ENCODE results near the gene IMP3.
"Not testable (repeated sequence)": the region's sequence is repeated elsewhere in the genome, so short reads cannot be mapped to it uniquely, and the experiment has no call there.

Gene IMP3

DNA sequence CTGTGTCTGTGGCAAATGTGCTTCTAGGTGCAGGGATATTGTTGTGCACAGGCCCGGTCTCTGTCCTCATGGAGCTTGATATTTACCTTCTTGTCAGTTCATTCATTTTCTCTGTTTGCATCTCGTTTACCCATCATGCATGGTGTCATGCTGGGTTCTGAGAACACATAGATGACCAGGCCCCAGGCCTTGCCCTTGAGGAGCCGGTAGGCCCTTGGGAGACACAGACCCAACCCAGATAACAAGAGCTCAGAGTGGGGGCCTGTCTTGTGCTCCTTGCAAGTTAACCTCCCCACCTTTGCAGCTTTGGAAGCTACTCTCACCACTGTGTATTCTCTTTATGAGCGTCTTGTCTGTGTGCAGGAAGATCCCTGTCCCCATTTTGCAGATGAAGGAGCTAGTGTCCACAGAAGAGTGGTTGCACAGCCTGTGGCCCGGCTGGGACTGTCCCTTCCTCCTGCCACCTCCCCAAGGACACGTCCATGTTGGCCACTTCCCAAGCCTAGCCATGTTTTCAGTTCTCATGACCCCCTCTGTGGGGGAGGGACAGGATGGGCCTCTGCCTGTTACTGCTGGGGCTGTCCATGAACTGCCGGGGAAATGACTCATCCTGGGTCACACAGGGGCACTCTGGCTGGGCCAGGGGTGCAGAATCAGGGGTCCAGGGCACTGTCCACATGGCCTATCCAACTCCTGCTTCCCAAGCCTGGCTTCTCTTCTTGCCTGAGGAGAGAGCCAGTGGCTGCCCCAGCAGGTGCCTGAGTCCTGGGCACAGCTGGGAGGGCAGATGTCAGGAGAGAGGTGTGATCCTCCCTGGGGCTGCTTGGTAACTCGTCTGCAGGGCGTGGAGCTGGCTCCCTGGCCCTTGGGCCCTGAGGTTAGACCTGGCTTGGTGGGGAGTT is 11.1 kb upstream of the IMP3 start:
- no peak for DNase-seq (ENCODE audit: low read depth)

DNA sequence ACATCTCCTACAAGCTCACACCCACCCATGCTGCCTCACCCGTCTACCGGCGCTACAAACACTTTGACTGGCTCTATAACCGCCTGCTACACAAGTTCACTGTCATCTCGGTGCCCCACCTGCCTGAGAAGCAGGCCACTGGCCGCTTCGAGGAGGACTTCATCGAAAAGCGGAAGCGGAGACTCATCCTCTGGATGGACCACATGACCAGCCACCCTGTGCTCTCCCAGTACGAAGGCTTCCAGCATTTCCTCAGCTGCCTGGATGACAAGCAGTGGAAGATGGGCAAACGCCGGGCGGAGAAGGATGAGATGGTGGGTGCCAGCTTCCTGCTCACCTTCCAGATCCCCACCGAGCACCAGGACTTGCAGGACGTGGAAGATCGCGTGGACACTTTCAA is 9.8 kb upstream of the IMP3 start:
- no peak for DNase-seq (ENCODE audit: low read depth)

DNA sequence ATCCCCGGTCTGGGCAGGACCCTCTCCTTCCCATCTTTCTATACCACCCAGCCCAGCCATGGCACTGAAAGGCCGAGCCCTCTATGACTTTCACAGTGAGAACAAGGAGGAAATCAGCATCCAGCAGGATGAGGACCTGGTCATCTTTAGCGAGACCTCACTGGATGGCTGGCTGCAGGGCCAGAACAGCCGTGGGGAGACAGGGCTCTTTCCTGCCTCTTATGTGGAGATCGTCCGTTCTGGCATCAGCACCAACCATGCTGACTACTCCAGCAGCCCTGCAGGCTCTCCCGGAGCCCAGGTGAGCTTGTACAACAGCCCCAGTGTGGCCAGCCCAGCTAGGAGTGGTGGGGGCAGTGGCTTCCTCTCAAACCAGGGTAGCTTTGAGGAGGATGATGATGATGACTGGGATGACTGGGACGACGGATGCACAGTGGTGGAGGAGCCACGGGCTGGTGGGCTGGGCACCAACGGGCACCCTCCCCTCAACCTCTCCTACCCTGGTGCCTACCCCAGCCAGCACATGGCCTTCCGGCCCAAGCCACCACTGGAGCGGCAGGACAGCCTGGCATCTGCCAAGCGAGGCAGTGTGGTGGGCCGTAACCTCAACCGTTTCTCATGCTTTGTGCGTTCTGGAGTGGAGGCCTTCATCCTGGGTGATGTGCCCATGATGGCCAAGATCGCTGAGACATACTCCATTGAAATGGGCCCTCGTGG is 9.2 kb upstream of the IMP3 start:
- DNase-seq (ENCODE audit: low read depth), result no peak

DNA sequence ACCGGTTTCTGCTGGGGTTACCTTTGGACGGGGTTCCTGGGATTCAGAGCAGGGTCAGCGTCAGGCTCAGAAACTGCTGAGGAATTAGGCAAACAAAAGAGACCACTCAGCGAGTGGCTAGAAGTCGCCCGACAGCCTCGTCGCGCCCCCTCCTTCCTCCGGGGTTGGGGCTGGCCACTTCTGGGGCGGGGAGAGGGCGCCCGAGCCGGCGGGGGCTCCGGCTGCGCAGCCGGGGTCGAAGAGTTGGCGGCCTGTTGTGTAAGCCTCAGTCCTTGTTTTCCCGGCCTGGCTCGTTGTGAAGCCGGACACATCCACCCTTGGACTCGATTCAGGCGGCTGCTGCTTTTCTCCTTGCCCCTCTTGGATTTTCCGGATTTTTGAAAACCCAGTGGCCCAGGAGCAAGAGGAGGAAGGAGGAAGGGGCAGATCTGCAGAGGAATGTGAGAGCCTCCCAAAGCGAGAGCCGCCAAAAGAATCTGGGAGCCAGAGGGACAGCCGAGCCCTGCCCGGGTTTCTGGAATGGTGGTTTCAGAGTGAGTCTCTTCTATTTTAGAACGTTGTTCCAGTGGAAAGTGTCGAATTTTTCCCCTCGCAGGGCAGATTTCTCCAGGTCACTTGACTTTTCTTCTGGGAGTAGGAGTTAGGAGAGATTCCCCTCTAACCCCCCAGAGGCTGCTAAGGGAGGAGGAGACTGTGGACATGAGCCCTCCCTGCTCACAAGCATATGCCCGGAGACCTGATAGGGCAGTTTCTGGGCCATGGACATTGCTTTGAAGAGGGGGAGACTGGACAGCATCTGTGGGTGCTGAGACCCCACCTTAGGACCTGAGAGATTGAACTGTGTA is 8.4 kb upstream of the IMP3 start:
- no peak for DNase-seq (ENCODE audit: low read depth)

DNA sequence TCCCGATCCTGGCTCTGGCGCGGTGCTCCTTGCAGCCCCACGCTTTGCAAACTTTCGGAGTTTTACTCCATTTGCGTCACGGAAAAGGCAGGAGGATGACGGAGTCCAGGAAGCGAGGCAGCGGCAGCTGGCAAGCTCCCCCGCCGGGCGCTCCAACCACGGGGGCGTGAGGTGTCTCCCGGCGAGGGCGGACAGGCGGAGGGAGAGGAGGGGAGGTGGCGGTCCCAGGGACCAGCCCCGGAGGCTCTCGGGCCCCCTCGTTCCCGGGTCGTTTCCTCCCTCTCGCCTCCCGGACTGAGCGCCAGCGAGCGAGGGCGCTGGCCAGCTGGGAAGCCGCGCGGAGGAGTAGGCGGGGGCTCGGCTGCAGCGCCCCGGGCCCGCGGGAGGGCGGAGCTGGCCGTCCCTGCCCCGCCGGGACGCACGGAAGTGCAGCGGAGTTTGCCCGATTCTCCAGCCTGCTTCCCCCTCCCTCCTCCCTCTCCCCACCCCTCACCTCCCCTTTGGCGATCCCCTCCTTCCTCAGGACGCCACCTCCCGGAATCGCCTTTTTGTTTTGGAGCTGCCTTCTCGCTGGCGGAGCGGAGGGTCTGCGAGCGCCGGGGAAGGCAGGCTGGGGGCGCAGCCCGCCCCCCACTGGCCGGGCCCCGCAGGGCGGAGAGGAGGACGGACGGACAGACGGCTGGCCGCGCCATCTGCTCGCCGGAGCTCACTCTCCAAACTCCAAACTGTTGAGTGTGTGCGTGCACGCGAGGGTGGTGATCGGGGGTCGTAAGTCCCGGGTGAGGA is 7.5 kb upstream of the IMP3 start, which contains the start of gene SNX33:
TSS of gene SNX33 (plus strand) at position 543 of the 786 bp plus-strand sequence. CDS start 1,191 bp downstream, outside the sequence.
- DNase-seq (ENCODE audit: low read depth), result peak; percentile 83

DNA sequence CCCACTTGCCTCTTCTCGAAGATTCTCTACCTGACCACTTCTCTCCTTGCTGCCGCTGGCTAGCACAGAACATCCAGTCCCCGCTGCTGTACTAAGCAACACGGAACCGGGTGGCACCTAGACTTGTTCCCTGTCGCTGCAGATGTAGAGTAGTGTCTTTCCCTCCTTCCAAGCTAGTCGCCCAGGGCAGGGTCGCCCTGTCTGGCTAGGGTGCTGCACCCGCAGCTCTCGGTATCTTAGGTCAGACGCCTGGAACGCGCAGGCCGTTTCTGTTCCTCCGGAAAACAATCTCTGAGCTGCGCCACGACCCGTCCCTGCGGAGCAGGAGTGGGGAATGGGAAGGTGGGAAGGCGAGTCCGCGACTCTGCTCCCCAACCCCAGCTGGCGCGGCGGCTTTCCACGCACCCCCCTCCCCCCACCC is 6.9 kb upstream of the IMP3 start:
- DNase-seq (ENCODE audit: low read depth), result no peak

DNA sequence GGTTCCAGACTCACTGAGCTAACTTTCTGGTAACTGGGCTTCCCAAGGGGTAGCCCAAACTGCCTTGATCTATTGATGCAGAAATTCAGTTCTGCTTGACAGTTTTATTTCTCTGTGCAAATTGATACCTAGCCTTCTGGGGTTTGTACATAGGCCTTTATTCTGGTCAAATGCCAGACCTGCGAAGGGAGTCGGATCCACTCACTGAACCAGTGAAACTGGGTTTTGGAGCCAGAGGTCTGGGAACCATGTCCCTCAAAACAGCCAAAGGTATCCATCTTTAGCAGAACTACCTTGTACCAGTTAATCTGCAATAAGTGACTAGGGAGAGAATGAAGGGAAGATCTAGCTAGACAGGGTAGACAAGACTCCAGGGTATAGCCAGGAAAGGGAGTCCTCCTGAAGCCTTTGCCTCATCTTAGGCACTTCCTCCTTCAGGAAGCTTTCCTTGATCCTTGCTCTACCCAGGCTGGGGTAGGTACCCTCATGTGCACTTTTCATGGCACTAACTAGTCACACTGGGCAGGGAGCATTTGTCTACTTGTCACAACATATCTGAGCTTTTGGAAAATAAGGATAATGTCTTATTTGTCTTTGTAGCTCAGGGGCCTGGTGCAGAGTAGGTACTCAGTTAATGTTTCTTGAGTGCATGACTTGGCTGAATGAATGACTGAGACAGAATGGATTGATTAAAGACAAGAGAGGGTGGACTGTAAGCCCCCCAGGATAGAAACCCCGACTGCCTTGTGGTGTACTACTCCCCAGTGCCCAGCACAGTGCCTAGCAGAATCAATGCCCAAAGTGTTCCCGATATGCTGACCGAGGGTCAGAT is 6.3 kb upstream of the IMP3 start:
- DNase-seq (ENCODE audit: low read depth), result no peak

DNA sequence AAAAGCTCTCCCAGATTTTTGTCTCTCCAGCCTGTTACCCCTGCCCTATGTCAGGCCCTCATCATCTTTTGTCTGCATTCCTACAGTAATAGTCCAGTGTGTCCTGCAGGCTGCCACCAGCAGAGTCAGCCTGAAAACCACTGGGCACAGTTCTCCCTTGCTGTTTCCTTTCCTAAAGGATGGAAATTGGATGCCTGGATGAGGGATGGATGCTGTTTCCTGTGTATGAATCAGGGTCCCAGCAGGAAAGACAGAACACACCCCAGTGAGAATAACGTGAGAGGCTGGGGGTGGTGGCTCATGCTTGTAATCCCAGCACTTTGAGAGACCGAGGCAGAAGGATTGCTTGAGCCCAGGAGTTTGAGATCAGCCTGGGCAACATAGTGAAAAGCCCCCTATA is 4.4 kb upstream of the IMP3 start:
- no peak for DNase-seq (ENCODE audit: low read depth)

DNA sequence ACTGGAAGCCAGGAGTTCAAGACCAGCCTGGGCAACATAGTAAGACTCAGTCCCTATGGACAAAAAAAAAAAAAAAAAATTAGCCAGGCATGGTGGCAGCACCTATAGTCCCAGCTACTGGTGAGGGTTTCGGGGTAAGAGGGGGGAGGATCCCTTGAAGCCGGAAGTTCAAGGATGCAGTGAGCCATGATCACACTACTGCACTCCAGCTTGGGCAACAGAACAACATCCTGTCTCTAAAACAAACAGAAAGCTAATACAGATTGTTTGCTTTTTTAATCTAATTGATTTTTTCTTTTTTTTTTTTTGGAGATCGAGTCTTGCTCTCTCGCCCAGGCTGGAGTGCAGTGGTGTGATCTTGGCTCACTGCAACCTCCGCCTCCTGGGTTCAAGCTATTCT is 1.6 kb upstream of the IMP3 start:
- no peak for DNase-seq (ENCODE audit: low read depth)

DNA sequence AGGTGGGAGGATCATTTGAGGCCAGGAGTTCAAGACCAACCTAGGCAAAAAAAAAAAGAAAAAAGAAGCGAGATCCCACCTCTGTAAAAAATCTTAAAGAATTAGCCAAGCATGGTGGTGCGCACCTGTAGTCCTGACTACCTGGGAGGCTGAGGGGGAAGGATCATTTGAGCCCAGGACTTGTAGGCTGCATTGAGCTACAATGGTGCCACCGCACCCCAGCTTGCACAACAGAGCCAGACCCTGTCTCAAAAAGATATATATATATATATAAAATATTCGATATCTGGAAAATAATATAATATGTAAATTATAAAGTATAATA is 1.1 kb upstream of the IMP3 start:
- no peak for DNase-seq (ENCODE audit: low read depth)

DNA sequence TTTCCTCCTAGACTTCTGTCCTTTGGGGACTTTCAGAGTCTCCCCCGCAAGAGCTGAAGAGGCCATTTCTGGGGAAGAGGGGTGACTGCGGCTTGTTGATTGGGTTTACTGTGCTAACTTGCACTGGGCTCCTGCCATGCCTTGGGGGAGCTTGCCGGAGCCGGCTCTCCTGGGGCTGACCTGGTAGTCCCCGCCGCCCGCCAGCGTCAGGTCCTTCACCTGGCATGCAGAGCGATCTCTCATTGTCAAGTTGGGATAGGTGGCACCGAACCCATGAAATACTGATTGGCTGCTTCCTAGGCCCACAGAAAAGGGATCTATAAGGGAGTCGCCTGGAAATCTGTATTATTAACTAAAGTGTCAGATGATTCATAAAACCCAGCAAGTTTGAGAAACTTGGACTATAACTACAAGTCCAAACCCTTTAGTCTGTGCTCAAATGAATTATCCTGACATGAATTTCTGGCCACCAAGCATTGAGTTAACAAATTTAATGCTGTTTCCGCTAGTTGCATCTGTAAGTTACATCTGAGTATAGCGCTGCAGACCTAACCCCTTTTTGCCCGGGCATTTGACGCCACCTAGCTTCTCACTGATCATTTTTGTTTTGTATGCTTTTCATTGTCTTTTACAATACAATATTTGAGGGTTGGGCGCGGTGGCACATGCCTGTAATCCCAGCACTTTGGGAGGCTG is 607 bp upstream of the IMP3 start:
- no peak for DNase-seq (ENCODE audit: low read depth)

DNA sequence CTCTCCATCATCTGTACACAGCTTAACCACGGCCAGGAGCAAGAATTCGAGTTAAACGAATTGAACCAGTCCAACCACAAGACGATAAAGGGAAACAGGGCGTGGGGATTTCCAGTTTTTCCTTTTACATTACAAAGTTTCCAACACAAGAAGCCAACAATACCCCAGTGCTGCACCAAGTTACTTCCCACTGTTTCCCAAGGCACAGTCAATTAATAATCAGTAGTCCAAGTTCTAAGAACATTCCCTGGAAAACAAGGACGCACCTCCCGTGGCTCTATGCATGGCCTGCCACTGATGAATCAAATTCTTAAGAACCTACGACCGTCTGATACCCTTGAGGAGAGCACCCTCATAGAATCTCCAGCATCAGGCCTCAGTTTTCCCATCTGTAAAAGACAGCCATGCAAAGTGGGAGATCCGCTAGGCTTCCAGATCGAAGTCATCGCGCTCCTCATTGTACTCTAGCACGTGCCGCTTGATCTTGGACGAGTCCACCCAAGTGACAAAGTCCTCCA is 774 bp downstream of the IMP3 start:
- DNase-seq (ENCODE audit: low read depth), result no peak

DNA sequence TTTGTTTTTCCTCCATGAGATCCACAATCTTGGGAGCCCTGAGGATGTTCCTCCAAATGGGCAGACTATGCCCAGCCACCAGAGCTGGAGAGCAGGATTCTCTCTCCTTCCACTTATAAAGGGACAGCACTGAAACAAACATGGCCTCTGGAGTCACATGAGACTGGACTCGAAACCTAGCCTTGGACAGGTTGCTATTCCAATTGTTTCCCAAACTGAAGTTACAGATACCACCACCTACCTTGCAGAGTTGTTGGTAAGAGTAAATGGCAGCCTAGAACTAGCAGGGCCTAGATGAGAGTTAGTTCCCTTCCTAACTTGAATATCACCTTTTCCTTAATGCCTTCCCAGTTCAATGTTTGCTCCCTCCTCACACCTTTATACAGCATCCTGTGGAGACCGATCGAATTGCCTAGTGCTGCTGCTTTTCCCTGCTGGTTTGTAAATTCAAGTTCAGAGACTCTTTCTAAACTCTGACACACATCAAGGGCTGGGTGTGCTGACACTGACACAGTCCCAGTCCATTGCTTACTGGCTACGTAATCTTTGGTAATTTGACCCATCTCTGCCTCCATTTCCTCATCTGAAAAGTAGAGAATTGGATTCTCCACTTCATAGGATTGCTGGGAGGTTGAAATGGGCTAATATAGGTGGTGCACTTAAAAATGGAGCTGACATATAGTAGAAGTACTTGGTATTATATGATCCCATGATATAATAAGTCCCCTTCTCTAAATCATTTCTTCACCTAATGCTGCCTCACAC is 2.6 kb downstream of the IMP3 start:
- DNase-seq (ENCODE audit: low read depth), result no peak

DNA sequence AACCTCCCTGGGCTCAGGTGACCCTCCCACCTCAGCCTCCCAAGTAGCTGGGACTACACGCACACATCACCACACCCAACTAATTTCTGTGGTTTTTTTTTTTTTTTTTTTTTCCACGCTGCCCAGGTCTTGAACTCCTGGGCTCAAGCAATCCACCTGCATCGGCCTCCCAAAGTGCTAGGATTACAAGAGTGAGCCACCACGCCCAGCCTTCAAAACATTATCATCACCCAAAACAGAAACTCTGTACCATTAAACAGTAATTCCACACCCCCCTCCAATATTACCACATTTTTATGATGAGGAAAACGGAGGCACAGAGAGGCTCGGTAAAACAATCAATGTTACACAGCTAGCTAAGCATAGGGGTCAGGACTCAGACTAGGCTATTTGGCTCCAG is 4.0 kb downstream of the IMP3 start:
- no peak for DNase-seq (ENCODE audit: low read depth)

DNA sequence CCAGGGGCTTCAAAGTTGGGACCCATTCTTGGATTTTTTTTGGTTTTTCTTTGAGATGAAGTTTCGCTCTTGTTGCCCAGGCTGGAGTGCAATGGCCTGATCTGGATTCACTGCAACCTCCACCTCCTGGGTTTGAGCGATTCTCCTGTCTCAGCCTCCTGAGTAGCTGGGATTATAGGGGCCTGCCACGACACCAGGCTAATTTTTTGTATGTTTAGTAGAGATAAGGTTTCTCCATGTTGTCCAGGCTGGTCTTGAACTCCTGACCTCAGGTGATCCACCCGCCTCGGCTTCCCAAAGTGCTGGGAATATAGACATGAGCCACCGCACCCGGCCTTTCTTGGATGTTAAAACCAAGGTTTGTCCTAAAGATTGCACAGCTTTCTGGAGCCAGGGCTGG is 6.1 kb downstream of the IMP3 start:
- not testable (repeated sequence) for DNase-seq (ENCODE audit: low read depth)

DNA sequence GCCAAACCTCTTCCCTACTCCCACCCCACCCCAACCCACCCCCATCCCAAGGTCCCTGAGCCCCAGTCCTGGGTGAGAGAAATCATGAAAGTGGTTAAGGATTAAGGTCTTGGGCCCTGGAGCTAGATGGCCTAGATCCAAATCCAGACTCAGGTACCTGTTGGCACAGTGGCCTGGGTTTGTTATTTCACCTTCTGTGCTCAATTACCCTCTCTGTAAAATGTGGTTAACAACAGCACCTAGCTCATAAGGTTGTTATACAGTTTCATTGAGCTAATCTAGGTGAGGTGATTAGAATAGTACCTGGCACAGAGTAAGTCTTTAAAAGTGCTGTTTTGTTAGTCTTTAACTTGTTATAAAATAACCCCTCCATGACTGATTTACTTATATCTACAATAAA is 8.1 kb downstream of the IMP3 start:
- DNase-seq (ENCODE audit: low read depth), result no peak

DNA sequence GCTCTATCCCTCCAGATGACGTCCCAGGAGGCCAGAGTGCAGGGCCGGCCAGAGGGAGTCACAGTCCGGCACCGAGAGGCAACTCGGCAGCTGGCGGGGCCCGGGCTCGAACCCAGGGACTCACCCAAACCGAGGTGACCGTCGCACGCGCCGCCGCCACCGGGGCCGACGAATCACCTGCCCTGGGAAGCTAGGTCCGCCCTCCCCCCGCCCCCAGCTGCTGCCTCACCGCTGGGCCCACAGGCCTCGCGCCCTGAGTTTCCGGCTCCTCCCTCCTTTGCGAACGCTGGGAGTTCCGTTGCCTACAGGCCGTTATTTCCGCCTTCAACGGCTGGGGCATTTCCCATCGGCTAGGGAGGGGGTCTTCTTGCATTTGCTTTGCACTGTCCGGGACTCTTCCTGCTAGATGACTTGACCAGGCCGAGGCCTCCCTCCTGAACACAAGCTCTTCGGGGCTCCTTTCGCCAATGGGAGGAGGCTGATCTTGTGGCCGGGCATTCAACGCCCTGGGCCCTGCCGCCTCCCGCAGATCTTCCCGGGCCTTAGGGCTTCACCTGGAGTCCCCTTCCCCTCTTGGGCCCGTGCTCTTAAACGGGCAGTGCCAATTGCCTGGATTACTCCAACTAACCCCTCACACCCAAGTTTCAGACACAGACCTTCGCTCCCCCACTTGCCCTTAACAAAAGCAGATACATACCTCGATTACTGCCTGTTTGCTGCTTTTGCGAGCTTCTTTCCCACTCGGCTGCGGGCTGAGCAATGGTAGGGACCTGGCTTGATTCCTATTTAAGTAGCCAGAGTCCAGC is 14.3 kb downstream of the IMP3 start, which contains the start of gene SNUPN:
TSS of gene SNUPN (minus strand) at position 184 of the 806 bp plus-strand sequence. CDS start 4,674 bp downstream, outside the sequence.
- peak; percentile 85 for DNase-seq (ENCODE audit: low read depth)

DNA sequence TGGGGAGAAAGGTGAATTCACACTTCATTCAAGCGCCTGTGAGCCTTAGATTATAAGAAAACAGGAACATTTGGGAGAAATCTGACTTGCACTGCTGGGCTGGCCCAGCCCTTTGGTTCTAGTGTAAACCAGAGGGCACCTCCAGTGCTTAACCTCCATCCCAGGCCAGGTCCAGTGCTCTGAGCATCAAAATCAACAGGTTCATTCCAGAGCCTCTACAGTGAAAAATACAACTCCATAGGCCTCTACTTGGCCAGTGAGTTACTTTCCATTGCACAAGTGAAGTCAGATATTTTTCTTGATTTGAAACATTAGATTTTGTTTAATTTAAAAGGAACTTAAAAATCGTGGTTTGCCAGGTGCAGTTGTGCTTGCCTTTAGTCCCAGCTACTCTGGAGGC is 17.5 kb downstream of the IMP3 start:
- no peak for DNase-seq (ENCODE audit: low read depth)

All from stromal cell of bone marrow (primary cell).